HepG2 (cell line): ENCODE measurements around the gene CD248. TPM values are rescaled to one million over a fixed set of nuclear protein-coding genes. Genes with fewer than 3 reads are reported as not detected.

Experiments used
- EHMT2 ChIP-seq: fragments of 200-600 bp; sonication (generic); IDR thresholded peaks from 2 replicates; pipeline ENCODE4 v1.7.0; 2017; ENCODE audit warnings: antibody characterized with exemption, low read depth, low read length, borderline replicate concordance
- GPN1 ChIP-seq: sonication (generic); formaldehyde crosslinking; IDR thresholded peaks from 2 replicates; pipeline ENCODE4 v1.5.1; 2020; ENCODE audit warnings: missing genetic modification reagents, borderline replicate concordance
- SPEN ChIP-seq: sonication (generic); formaldehyde crosslinking; IDR thresholded peaks from 2 replicates; pipeline ENCODE4 v1.5.1; 2020; ENCODE audit warnings: low read depth, mild to moderate bottlenecking, missing genetic modification reagents
- ZNF326 ChIP-seq: sonication (generic); formaldehyde crosslinking; IDR thresholded peaks from 2 replicates; pipeline ENCODE4 v1.4.0; 2020; ENCODE audit warnings: missing genetic modification reagents, borderline replicate concordance
- ZNF337 ChIP-seq: sonication (generic); formaldehyde crosslinking; IDR thresholded peaks from 2 replicates; pipeline ENCODE4 v1.5.1; 2020; ENCODE audit warnings: missing genetic modification reagents, low read depth, mild to moderate bottlenecking, borderline replicate concordance
- polyA plus RNA-seq, 8 experiments: library from polyadenylated mRNA; depleted of rRNA in 3 of 8; stranded (reverse) in 7 of 8; unstranded in 1 of 8; fragments of >200 nt; fragmentation: Illumina TruSeq in 4 of 8; extraction: Trizol in 4 of 8; gene quantifications; 2 replicates each; pipeline versions ENCODE4 v1.2.1 to v1.2.3, GENCODE V29; 2011 to 2016; ENCODE audit warnings: low read depth in 4 of 8, missing spikeins in 1 of 8, mixed read lengths in 1 of 8; ENCODE audit not compliant: insufficient read depth in 1 of 8
- total RNA-seq, 5 experiments: library from RNA; depleted of rRNA; stranded (reverse); fragments of >200 nt; fragmentation: Illumina TruSeq; extraction: Trizol; gene quantifications; 2 replicates each; pipeline ENCODE4 v1.2.3, GENCODE V29; 2016; ENCODE audit warnings: low read depth in 1 of 5
- TF ChIP-seq, protein P1 (sequence below): sonication (generic); formaldehyde crosslinking; IDR thresholded peaks from 2 replicates; pipeline ENCODE4 v1.5.0; 2020; ENCODE audit warnings: missing genetic modification reagents
- TF ChIP-seq, protein P2 (sequence below): sonication (generic); formaldehyde crosslinking; IDR thresholded peaks from 2 replicates; pipeline ENCODE4 v1.8.0; 2022; ENCODE audit warnings: missing genetic modification reagents, low read depth, mild to moderate bottlenecking, borderline replicate concordance
- TF ChIP-seq, protein P3 (sequence below): IDR thresholded peaks from 2 replicates; pipeline ENCODE4 v1.6.1; 2016; ENCODE audit warnings: mild to moderate bottlenecking
- TF ChIP-seq, protein P4 (sequence below): IDR thresholded peaks from 2 replicates; pipeline ENCODE4 v1.6.1; 2016; ENCODE audit warnings: low read depth, control low read depth
- TF ChIP-seq, protein P5 (sequence below): sonication (generic); formaldehyde crosslinking; IDR thresholded peaks from 2 replicates; pipeline ENCODE4 v1.5.0; 2020; ENCODE audit warnings: missing genetic modification reagents
- TF ChIP-seq, protein P6 (sequence below): fragments of 450-650 bp; IDR thresholded peaks from 2 replicates; pipeline ENCODE4 v1.6.1; 2017; ENCODE audit warnings: mild to moderate bottlenecking
- TF ChIP-seq, protein P7 (sequence below): sonication (generic); formaldehyde crosslinking; IDR thresholded peaks from 2 replicates; pipeline ENCODE4 v1.4.0; 2020; ENCODE audit warnings: missing genetic modification reagents, borderline replicate concordance

CD248 gene
- total and polyA plus RNA-seq, 2 of the 13 experiments (the other 11 are each of a cell fraction or from before 2014, with no cell fraction given) = 0.25 to 0.35 TPM

DNA sequence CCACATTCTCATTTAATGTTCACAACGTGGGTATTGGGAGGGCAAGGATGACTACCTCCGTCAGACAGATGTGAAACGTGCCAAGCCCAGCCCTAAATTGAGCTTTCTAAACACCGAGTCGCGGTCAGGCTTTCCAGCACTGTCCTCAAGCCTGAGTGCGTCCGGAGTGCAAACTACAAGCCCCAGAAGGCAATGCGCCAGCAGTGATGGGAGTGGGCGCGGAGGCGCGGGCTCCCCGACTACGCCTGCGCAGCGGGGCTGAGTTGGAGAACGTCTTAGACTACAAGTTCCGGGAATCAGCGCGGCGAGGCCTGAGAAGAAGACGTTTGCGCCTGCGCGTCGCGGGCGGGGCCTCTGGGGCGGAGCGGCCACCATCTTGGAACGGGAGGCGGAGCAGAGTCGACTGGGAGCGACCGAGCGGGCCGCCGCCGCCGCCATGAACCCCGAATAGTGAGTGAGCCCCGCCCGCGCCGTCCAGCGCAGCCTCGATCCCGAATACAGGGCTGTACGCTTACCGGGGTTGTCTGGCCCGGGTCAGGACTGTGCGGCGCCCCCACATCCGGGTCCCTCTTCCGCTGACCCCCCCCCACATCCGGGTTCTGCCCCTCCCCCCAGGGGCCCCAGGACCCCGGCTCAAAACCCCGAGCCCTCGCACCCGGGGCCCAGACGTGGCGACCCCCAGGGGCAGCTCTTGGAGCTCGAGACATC lies 48.4 kb downstream of the CD248 start, which contains the start of gene RAB1B (continued):
- TF ChIP-seq, protein P1, sequence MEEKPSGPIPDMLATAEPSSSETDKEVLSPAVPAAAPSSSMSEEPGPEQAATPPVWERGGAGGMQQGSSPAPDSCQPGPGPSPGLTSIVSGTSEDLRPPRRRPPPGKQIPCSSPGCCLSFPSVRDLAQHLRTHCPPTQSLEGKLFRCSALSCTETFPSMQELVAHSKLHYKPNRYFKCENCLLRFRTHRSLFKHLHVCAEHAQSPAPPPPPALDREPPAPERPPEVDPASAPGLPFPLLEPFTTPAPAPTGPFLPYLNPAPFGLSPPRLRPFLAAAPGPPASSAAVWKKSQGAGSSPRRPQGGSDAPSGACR = no peak
- TF ChIP-seq, protein P2, sequence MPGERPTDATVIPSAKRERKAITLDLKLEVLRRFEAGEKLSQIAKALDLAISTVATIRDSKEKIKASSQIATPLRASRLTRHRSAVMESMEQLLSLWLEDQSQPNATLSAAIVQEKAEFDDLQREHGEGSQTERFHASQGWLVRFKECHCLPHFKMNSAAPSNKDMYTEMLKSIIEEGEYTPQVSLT (CRISPR knock-in tag) = no peak
- TF ChIP-seq, protein P3, sequence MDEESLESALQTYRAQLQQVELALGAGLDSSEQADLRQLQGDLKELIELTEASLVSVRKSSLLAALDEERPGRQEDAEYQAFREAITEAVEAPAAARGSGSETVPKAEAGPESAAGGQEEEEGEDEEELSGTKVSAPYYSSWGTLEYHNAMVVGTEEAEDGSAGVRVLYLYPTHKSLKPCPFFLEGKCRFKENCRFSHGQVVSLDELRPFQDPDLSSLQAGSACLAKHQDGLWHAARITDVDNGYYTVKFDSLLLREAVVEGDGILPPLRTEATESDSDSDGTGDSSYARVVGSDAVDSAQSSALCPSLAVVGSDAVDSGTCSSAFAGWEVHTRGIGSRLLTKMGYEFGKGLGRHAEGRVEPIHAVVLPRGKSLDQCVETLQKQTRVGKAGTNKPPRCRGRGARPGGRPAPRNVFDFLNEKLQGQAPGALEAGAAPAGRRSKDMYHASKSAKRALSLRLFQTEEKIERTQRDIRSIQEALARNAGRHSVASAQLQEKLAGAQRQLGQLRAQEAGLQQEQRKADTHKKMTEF (CRISPR knock-in tag) = 0 out of 2 replicates have a peak, but pooled peaks have one; percentile 19
- TF ChIP-seq, protein P4, sequence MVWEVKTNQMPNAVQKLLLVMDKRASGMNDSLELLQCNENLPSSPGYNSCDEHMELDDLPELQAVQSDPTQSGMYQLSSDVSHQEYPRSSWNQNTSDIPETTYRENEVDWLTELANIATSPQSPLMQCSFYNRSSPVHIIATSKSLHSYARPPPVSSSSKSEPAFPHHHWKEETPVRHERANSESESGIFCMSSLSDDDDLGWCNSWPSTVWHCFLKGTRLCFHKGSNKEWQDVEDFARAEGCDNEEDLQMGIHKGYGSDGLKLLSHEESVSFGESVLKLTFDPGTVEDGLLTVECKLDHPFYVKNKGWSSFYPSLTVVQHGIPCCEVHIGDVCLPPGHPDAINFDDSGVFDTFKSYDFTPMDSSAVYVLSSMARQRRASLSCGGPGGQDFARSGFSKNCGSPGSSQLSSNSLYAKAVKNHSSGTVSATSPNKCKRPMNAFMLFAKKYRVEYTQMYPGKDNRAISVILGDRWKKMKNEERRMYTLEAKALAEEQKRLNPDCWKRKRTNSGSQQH (CRISPR knock-in tag) = 0 out of 2 replicates have a peak, but pooled peaks have one; percentile 74
- TF ChIP-seq SPEN (CRISPR knock-in tag) = peak; percentile 64; the same call in 1 of the 2 replicates
- TF ChIP-seq, protein P5, sequence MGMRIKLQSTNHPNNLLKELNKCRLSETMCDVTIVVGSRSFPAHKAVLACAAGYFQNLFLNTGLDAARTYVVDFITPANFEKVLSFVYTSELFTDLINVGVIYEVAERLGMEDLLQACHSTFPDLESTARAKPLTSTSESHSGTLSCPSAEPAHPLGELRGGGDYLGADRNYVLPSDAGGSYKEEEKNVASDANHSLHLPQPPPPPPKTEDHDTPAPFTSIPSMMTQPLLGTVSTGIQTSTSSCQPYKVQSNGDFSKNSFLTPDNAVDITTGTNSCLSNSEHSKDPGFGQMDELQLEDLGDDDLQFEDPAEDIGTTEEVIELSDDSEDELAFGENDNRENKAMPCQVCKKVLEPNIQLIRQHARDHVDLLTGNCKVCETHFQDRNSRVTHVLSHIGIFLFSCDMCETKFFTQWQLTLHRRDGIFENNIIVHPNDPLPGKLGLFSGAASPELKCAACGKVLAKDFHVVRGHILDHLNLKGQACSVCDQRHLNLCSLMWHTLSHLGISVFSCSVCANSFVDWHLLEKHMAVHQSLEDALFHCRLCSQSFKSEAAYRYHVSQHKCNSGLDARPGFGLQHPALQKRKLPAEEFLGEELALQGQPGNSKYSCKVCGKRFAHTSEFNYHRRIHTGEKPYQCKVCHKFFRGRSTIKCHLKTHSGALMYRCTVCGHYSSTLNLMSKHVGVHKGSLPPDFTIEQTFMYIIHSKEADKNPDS (CRISPR knock-in tag) = no peak
- TF ChIP-seq GPN1 = no peak
- TF ChIP-seq, protein P6, sequence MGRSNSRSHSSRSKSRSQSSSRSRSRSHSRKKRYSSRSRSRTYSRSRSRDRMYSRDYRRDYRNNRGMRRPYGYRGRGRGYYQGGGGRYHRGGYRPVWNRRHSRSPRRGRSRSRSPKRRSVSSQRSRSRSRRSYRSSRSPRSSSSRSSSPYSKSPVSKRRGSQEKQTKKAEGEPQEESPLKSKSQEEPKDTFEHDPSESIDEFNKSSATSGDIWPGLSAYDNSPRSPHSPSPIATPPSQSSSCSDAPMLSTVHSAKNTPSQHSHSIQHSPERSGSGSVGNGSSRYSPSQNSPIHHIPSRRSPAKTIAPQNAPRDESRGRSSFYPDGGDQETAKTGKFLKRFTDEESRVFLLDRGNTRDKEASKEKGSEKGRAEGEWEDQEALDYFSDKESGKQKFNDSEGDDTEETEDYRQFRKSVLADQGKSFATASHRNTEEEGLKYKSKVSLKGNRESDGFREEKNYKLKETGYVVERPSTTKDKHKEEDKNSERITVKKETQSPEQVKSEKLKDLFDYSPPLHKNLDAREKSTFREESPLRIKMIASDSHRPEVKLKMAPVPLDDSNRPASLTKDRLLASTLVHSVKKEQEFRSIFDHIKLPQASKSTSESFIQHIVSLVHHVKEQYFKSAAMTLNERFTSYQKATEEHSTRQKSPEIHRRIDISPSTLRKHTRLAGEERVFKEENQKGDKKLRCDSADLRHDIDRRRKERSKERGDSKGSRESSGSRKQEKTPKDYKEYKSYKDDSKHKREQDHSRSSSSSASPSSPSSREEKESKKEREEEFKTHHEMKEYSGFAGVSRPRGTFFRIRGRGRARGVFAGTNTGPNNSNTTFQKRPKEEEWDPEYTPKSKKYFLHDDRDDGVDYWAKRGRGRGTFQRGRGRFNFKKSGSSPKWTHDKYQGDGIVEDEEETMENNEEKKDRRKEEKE = no peak
- TF ChIP-seq, protein P7, sequence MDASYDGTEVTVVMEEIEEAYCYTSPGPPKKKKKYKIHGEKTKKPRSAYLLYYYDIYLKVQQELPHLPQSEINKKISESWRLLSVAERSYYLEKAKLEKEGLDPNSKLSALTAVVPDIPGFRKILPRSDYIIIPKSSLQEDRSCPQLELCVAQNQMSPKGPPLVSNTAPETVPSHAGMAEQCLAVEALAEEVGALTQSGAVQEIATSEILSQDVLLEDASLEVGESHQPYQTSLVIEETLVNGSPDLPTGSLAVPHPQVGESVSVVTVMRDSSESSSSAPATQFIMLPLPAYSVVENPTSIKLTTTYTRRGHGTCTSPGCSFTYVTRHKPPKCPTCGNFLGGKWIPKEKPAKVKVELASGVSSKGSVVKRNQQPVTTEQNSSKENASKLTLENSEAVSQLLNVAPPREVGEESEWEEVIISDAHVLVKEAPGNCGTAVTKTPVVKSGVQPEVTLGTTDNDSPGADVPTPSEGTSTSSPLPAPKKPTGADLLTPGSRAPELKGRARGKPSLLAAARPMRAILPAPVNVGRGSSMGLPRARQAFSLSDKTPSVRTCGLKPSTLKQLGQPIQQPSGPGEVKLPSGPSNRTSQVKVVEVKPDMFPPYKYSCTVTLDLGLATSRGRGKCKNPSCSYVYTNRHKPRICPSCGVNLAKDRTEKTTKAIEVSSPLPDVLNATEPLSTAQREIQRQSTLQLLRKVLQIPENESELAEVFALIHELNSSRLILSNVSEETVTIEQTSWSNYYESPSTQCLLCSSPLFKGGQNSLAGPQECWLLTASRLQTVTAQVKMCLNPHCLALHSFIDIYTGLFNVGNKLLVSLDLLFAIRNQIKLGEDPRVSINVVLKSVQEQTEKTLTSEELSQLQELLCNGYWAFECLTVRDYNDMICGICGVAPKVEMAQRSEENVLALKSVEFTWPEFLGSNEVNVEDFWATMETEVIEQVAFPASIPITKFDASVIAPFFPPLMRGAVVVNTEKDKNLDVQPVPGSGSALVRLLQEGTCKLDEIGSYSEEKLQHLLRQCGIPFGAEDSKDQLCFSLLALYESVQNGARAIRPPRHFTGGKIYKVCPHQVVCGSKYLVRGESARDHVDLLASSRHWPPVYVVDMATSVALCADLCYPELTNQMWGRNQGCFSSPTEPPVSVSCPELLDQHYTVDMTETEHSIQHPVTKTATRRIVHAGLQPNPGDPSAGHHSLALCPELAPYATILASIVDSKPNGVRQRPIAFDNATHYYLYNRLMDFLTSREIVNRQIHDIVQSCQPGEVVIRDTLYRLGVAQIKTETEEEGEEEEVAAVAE (CRISPR knock-in tag) = no peak
- TF ChIP-seq EHMT2 = no peak
- TF ChIP-seq ZNF337 = no peak
- no peak for TF ChIP-seq ZNF326 (CRISPR knock-in tag)
